Loucy (cell line): ENCODE measurements around the gene MYADML2.

Experiments used
- H2AFZ ChIP-seq: fragments of 200-600 bp; sonication (generic); 2 replicates; pipeline ENCODE4 v1.6.0; 2016; ENCODE audit warnings: antibody characterized with exemption, mild to moderate bottlenecking, low read length, moderate library complexity
- H3F3A ChIP-seq: fragments of 200-600 bp; 2 replicates; pipeline ENCODE4 v1.6.0; 2016; ENCODE audit warnings: antibody characterized with exemption, low read depth, mild to moderate bottlenecking
- H3K27me3 ChIP-seq: fragments of 200-600 bp; sonication (generic); 2 replicates; pipeline ENCODE4 v1.6.1; 2014; ENCODE audit warnings: low read length, mild to moderate bottlenecking; ENCODE audit not compliant: insufficient read depth, poor library complexity, severe bottlenecking
- H3K36me3 ChIP-seq: fragments of 200-600 bp; sonication (generic); 2 replicates; pipeline ENCODE4 v1.6.1; 2016; ENCODE audit warnings: low read length; ENCODE audit not compliant: insufficient read depth
- H3K4me1 ChIP-seq: fragments of 200-600 bp; sonication (generic); 2 replicates; pipeline ENCODE4 v1.5.1; 2014; ENCODE audit warnings: low read length, mild to moderate bottlenecking; ENCODE audit not compliant: insufficient read depth, poor library complexity, severe bottlenecking
- H3K4me2 ChIP-seq: fragments of 200-600 bp; sonication (generic); 2 replicates; pipeline ENCODE4 v1.6.0; 2014; ENCODE audit warnings: antibody characterized with exemption, low read length, low read depth, mild to moderate bottlenecking; ENCODE audit not compliant: poor library complexity, severe bottlenecking
- H3K4me3 ChIP-seq: fragments of 200-600 bp; sonication (generic); 2 replicates; pipeline ENCODE4 v1.5.1; 2014; ENCODE audit warnings: low read length, mild to moderate bottlenecking, mixed read lengths; ENCODE audit not compliant: poor library complexity, severe bottlenecking
- H3K79me2 ChIP-seq: fragments of 200-600 bp; sonication (generic); 2 replicates; pipeline ENCODE4 v1.6.1; 2014; ENCODE audit warnings: low read length; ENCODE audit not compliant: insufficient read depth
- H3K9ac ChIP-seq: fragments of 200-600 bp; sonication (generic); 2 replicates; pipeline ENCODE4 v1.6.0; 2014; ENCODE audit warnings: mild to moderate bottlenecking, low read depth, low read length, moderate library complexity; ENCODE audit not compliant: poor library complexity, severe bottlenecking
- H3K9me2 ChIP-seq: fragments of 200-600 bp; sonication (generic); replicated peaks from 2 replicates; pipeline ENCODE4 v1.6.1; 2016; ENCODE audit warnings: low read depth, low read length, mixed read lengths
- H3K9me3 ChIP-seq: fragments of 200-600 bp; sonication (generic); 2 replicates; pipeline ENCODE4 v1.6.1; 2014; ENCODE audit warnings: mild to moderate bottlenecking, antibody characterized with exemption, low read length, low read depth; ENCODE audit not compliant: insufficient read depth
- H4K20me1 ChIP-seq: fragments of 200-600 bp; sonication (generic); 2 replicates; pipeline ENCODE4 v1.6.0; 2014; ENCODE audit warnings: antibody characterized with exemption, low read length, mild to moderate bottlenecking; ENCODE audit not compliant: insufficient read depth, poor library complexity, severe bottlenecking
- CTCF ChIP-seq: fragments of 200-600 bp; sonication (generic); conservative IDR thresholded peaks from 2 replicates; pipeline ENCODE4 v1.5.1; 2014; ENCODE audit warnings: mild to moderate bottlenecking, antibody characterized with exemption, low read length
- EZH2phosphoT487 ChIP-seq: fragments of 200-600 bp; IDR thresholded peaks from 2 replicates; pipeline ENCODE4 v1.6.1; 2018; ENCODE audit warnings: antibody characterized with exemption, mild to moderate bottlenecking, moderate library complexity, borderline replicate concordance

Gene MYADML2

GRCh38 chr17:81926451-81927151 lies 20.4 kb downstream of the MYADML2 start:
- Histone ChIP-seq H3K4me1 (peaks cover 22% of the 10 kb centered on the region), H3K4me3 (peak overlapping the region; percentile 93), H4K20me1 (peaks cover 14% of the 10 kb centered on the region), H3K4me2 (peak overlapping the region; percentile 90), H3K9ac (peak overlapping the region; percentile 82), H3K9me2 (no peaks in the 10 kb centered on the region), H3K79me2 (peaks cover 42% of the 10 kb centered on the region), H3K9me3 (no peaks in the 10 kb centered on the region), H3K27me3 (no peaks in the 10 kb centered on the region), H3K36me3 (no peaks in the 10 kb centered on the region), H3F3A (no peaks in the 10 kb centered on the region), H2AFZ (peak overlapping the region; percentile 51)
- no peak for TF ChIP-seq CTCF
- TF ChIP-seq EZH2phosphoT487 = no peak

GRCh38 chr17:81925860-81926450 lies 21.1 kb downstream of the MYADML2 start:
- no peaks in the 10 kb centered on the region for H3F3A ChIP-seq
- H3K9me3 ChIP-seq = no peaks in the 10 kb centered on the region
- no peaks in the 10 kb centered on the region for H3K27me3 ChIP-seq
- no peaks in the 10 kb centered on the region for H3K9me2 ChIP-seq
- peaks cover 14% of the 10 kb centered on the region for H4K20me1 ChIP-seq
- peaks cover 22% of the 10 kb centered on the region for H3K4me1 ChIP-seq
- TF ChIP-seq EZH2phosphoT487 = no peak
- TF ChIP-seq CTCF = no peak
- H3K9ac ChIP-seq = peak overlapping the region; percentile 82
- peaks cover 44% of the 10 kb centered on the region for H3K79me2 ChIP-seq
- peak overlapping the region; percentile 90 for H3K4me2 ChIP-seq
- H3K36me3 ChIP-seq = no peaks in the 10 kb centered on the region
- peak overlapping the region; percentile 93 for H3K4me3 ChIP-seq
- H2AFZ ChIP-seq = no peak overlapping the region; the same call in 1 of the 2 replicates

GRCh38 chr17:81924557-81925532 lies 22.2 kb downstream of the MYADML2 start:
- Histone ChIP-seq H3K36me3 (0 out of 2 replicates have a peak, but pooled peaks cover 2% of the 10 kb centered on the region), H3K4me3 (peak overlapping the region; percentile 49), H4K20me1 (peaks cover 14% of the 10 kb centered on the region), H3K4me2 (peak overlapping the region; percentile 50), H3K4me1 (peaks cover 22% of the 10 kb centered on the region), H3K27me3 (no peaks in the 10 kb centered on the region), H2AFZ (no peak overlapping the region), H3F3A (no peaks in the 10 kb centered on the region), H3K9ac (peak overlapping the region; percentile 82), H3K9me2 (no peaks in the 10 kb centered on the region), H3K9me3 (no peaks in the 10 kb centered on the region), H3K79me2 (peaks cover 48% of the 10 kb centered on the region)
- TF ChIP-seq CTCF (no peak), EZH2phosphoT487 (no peak)
